ENCODE results near the gene SMPDL3B. TPM values are rescaled to one million over a fixed set of nuclear protein-coding genes. Genes with fewer than 3 reads are reported as not detected.

SMPDL3B gene
- total and polyA plus RNA-seq, 2 experiments from 2014 or later: 6.8 to 8.9 TPM

DNA sequence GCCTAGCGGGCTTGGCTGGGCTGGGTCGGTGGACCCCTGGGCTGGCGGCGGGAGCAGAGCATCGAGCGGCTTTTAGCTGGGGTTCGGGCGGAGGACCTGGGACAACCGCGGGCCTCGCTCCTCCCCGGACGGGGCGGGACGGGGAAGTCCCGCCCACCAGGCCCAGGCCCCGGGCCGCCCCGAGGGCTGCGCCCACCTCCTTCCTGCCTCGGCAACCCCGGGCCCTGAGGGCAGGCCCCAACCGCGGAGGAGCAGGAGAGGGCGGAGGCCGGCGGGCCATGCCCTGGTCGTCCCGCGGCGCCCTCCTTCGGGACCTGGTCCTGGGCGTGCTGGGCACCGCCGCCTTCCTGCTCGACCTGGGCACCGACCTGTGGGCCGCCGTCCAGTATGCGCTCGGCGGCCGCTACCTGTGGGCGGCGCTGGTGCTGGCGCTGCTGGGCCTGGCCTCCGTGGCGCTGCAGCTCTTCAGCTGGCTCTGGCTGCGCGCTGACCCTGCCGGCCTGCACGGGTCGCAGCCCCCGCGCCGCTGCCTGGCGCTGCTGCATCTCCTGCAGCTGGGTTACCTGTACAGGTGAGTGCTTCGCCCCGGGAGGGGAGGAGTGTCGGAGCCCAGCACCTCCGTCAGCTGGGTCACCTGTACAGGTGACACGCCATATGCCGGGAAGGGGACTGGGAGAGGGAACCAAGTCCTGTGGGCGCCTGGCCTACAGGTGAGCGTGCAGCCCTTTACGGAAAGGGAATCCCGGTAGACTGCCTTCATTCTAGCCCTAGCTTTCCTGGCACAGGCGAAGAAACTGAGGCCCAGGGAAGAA is 25.2 kb downstream of the SMPDL3B start, which contains the start of gene XKR8:
Gene XKR8 (plus strand): TSS at position 182 of the 812 bp plus-strand sequence. CDS start 97 bp downstream, at position 279.
- Histone ChIP-seq H3K27me3 (no peaks in the 10 kb centered on the region), H3K27ac (no peak within 1 kb of the TSS), H3K4me3 (peak within 1 kb of the TSS; percentile 48), H3K36me3 (no peaks in the 10 kb centered on the region), H3K9me3 (ENCODE audit: low read depth) (no peaks in the 10 kb centered on the region), H3K4me1 (ENCODE audit: low read depth) (peaks cover 5% of the 10 kb centered on the region)
- TF ChIP-seq, protein P1, sequence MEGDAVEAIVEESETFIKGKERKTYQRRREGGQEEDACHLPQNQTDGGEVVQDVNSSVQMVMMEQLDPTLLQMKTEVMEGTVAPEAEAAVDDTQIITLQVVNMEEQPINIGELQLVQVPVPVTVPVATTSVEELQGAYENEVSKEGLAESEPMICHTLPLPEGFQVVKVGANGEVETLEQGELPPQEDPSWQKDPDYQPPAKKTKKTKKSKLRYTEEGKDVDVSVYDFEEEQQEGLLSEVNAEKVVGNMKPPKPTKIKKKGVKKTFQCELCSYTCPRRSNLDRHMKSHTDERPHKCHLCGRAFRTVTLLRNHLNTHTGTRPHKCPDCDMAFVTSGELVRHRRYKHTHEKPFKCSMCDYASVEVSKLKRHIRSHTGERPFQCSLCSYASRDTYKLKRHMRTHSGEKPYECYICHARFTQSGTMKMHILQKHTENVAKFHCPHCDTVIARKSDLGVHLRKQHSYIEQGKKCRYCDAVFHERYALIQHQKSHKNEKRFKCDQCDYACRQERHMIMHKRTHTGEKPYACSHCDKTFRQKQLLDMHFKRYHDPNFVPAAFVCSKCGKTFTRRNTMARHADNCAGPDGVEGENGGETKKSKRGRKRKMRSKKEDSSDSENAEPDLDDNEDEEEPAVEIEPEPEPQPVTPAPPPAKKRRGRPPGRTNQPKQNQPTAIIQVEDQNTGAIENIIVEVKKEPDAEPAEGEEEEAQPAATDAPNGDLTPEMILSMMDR (IDR thresholded peaks at IDR 0.05; ENCODE audit: low read depth, low read length): peak; percentile 47
- peak; percentile 79 to 87 for DNase-seq (ENCODE audit: low read depth in 1 of 2, low spot score in 1 of 2)

DNA sequence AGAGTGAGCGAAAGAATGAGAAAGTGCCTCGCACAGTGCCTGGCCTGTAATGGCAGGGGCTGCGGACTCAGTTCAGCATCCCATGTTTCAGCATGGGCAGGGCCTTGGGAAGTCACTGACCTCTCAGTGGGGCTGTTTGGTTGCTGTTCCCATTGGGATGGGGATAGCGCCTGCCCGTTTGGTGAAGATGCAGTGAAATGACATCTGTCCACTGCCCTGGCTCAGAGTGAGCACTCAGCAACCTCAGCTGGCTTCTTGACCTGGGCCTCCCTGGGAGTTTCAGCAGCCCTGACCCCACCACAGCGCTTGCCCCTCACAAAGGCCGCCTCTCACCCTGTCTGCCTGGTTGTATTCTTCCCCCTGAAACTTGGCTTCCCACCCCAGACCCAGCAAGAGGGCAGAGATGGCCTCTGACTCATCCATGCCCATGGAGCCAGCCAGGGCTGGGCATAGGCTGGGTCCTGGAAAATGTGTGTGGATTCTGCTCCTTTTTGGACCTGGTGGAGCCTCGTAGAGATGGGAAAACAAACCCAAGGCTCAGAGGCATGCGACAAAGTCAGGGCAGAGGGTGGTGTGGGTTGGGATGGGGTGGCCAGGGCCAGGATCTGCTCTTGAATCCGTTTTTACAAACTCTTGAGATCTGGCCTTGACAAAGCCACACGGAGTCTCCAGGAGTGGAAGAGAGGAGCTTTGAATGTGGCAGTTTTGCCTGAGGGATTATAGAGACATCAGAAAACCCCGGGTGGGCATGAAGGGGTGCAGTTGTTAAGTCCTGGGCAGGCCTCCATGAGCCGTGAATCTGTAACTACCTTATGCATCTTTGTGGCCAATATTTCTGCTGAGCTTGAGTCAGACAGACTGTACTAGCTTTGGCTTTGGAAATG is 26.2 kb downstream of the SMPDL3B start:
- Histone ChIP-seq H3K4me1 (ENCODE audit: low read depth) (peaks cover 5% of the 10 kb centered on the region), H3K27ac (no peak overlapping the region), H3K36me3 (no peaks in the 10 kb centered on the region), H3K27me3 (no peaks in the 10 kb centered on the region), H3K4me3 (peak overlapping the region; percentile 48), H3K9me3 (ENCODE audit: low read depth) (no peaks in the 10 kb centered on the region)
- DNase-seq (ENCODE audit: low read depth in 1 of 2, low spot score in 1 of 2): no peak
- TF ChIP-seq, protein P1 (IDR thresholded peaks at IDR 0.05; ENCODE audit: low read depth, low read length): no peak

DNA sequence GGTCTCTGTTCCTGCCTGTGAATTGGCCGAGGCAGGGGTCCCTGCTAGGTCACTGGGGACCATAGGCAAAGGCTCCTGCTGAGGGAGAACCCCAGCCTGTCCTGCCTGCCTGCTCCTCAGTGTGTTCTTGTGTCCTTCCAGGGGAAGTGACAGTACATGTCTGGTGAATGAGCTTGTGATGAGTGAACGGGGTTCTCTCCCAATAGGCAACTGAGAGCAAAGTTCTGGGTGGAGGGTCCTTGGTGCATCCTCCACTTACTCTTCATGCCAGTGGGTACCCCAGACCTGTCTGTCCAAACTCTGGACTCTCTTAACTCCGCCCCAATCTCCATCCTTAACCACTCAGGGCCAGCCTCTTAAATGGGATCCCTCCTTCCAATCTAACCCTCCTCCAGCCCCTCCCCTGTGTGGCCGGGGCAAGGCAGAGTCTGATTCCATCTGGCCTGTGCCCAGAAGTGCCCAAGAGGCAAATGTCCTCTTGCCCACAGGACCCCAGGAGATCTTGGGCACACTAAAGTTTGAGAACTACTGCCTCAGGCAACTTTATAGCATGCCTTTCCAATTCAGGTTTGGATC is 26.9 kb downstream of the SMPDL3B start:
- Histone ChIP-seq H3K4me1 (ENCODE audit: low read depth) (peaks cover 5% of the 10 kb centered on the region), H3K36me3 (no peaks in the 10 kb centered on the region), H3K9me3 (ENCODE audit: low read depth) (no peaks in the 10 kb centered on the region), H3K27me3 (no peaks in the 10 kb centered on the region), H3K27ac (no peak overlapping the region), H3K4me3 (no peak overlapping the region)
- TF ChIP-seq, protein P1 (IDR thresholded peaks at IDR 0.05; ENCODE audit: low read depth, low read length): no peak
- no peak for DNase-seq (ENCODE audit: low read depth in 1 of 2, low spot score in 1 of 2)

DNA sequence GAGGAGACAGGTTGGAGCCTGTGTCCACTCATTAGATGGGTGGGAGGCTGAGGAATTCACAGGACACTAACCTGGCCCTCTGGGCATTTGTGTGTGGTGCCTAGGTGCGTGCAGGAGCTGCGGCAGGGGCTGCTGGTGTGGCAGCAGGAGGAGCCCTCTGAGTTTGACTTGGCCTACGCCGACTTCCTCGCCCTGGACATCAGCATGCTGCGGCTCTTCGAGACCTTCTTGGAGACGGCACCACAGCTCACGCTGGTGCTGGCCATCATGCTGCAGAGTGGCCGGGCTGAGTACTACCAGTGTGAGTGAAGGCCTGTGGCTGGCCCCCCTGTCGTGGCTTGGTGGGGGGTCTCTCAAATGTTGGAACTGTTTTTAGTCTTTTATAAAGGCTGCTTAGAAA is 28.6 kb downstream of the SMPDL3B start:
- TF ChIP-seq, protein P1 (IDR thresholded peaks at IDR 0.05; ENCODE audit: low read depth, low read length): no peak
- peaks cover 2% of the 10 kb centered on the region for H3K36me3 ChIP-seq
- DNase-seq (ENCODE audit: low read depth in 1 of 2, low spot score in 1 of 2): no peak
- no peaks in the 10 kb centered on the region for H3K27me3 ChIP-seq
- no peaks in the 10 kb centered on the region for H3K9me3 ChIP-seq (ENCODE audit: low read depth)
- peaks cover 5% of the 10 kb centered on the region for H3K4me1 ChIP-seq (ENCODE audit: low read depth)
- H3K27ac ChIP-seq: no peak overlapping the region
- H3K4me3 ChIP-seq: no peak overlapping the region

DNA sequence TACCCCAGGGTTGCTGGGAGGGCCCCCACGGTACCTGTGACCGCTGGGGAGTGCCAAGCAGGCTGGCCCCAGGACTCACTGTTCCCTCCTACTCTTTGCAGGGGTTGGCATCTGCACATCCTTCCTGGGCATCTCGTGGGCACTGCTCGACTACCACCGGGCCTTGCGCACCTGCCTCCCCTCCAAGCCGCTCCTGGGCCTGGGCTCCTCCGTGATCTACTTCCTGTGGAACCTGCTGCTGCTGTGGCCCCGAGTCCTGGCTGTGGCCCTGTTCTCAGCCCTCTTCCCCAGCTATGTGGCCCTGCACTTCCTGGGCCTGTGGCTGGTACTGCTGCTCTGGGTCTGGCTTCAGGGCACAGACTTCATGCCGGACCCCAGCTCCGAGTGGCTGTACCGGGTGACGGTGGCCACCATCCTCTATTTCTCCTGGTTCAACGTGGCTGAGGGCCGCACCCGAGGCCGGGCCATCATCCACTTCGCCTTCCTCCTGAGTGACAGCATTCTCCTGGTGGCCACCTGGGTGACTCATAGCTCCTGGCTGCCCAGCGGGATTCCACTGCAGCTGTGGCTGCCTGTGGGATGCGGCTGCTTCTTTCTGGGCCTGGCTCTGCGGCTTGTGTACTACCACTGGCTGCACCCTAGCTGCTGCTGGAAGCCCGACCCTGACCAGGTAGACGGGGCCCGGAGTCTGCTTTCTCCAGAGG is 31.8 kb downstream of the SMPDL3B start:
- TF ChIP-seq, protein P1 (IDR thresholded peaks at IDR 0.05; ENCODE audit: low read depth, low read length): no peak
- Histone ChIP-seq H3K27ac (no peak overlapping the region), H3K27me3 (no peaks in the 10 kb centered on the region), H3K4me1 (ENCODE audit: low read depth) (no peaks in the 10 kb centered on the region), H3K9me3 (ENCODE audit: low read depth) (no peaks in the 10 kb centered on the region), H3K4me3 (no peak overlapping the region), H3K36me3 (peaks cover 2% of the 10 kb centered on the region)
- no peak for DNase-seq (ENCODE audit: low read depth in 1 of 2, low spot score in 1 of 2)
